ENCODE measurements around the gene SEC24B.

GRCh38 chr4:109410776-109411175, 22.8 kb upstream of the SEC24B start:
- no peak for TF ChIP-seq CTCF (IDR thresholded peaks at IDR 0.05; ENCODE audit: low read depth, low read length, missing input control)
- TF ChIP-seq YY1 (IDR thresholded peaks at IDR 0.05), result no peak
- no peak for TF ChIP-seq RAD21 (IDR thresholded peaks at IDR 0.05)
- no peak for TF ChIP-seq REST (IDR thresholded peaks at IDR 0.05)
- no peak for TF ChIP-seq ATF3 (IDR thresholded peaks at IDR 0.05)
- TF ChIP-seq TAF1 (conservative IDR thresholded peaks at IDR 0.05), result no peak
- no peak for TF ChIP-seq FOXA1 (IDR thresholded peaks at IDR 0.05)

Measured in liver (tissue), 3 donors.